RWPE2 (cell line): Measurements from ENCODE around the gene FRZB.

Source experiments
- ATAC-seq: fragments of 200-7000 bp; cut with Tn5 transposase; 3 replicates; pipeline ENCODE4 v1.9.1; 2021; ENCODE audit warnings: low read depth
- DNase-seq: peaks from one replicate; pipeline ENCODE4 v3.0.0-alpha.2; 2020; ENCODE audit warnings: low spot score
- H3K27ac ChIP-seq: fragments of 450-650 bp; 2 replicates; pipeline ENCODE4 v1.5.1; 2017; ENCODE audit warnings: mild to moderate bottlenecking; ENCODE audit not compliant: poor library complexity, severe bottlenecking
- H3K27me3 ChIP-seq: fragments of 250-450 bp; sonication (Bioruptor Pico); 2 replicates; pipeline ENCODE4 v1.5.1; 2021; ENCODE audit warnings: mild to moderate bottlenecking, moderate library complexity; ENCODE audit not compliant: insufficient read depth, poor library complexity, severe bottlenecking
- H3K36me3 ChIP-seq: fragments of 250-450 bp; sonication (Bioruptor Pico); 2 replicates; pipeline ENCODE4 v1.5.1; 2020; ENCODE audit warnings: low read depth, mild to moderate bottlenecking, moderate library complexity
- H3K4me1 ChIP-seq: fragments of 250-450 bp; sonication (Bioruptor Pico); 2 replicates; pipeline ENCODE4 v1.5.1; 2021; ENCODE audit warnings: mild to moderate bottlenecking, moderate library complexity; ENCODE audit not compliant: insufficient read depth, poor library complexity, severe bottlenecking
- H3K4me3 ChIP-seq: fragments of 250-450 bp; sonication (Bioruptor Pico); 2 replicates; pipeline ENCODE4 v1.5.1; 2021; ENCODE audit warnings: mild to moderate bottlenecking, moderate library complexity; ENCODE audit not compliant: severe bottlenecking
- H3K9me3 ChIP-seq: fragments of 250-450 bp; sonication (Bioruptor Pico); 2 replicates; pipeline ENCODE4 v1.5.1; 2021; ENCODE audit warnings: mild to moderate bottlenecking, moderate library complexity; ENCODE audit not compliant: severe bottlenecking
- CTCF ChIP-seq: fragments of 450-650 bp; IDR thresholded peaks from one replicate; pipeline ENCODE4 v1.5.1; 2017; ENCODE audit warnings: mild to moderate bottlenecking, moderate library complexity; ENCODE audit not compliant: poor library complexity, severe bottlenecking

Gene FRZB

GRCh38 chr2:182792441-182792840 is 74.0 kb downstream of the FRZB start:
- Histone ChIP-seq H3K4me1 (no peaks in the 10 kb centered on the region), H3K4me3 (no peak overlapping the region), H3K27ac (no peak overlapping the region), H3K27me3 (no peaks in the 10 kb centered on the region), H3K36me3 (no peaks in the 10 kb centered on the region), H3K9me3 (no peaks in the 10 kb centered on the region)
- no peak for DNase-seq
- ATAC-seq: no peak
- TF ChIP-seq CTCF: no peak

GRCh38 chr2:182784777-182785176 is 81.7 kb downstream of the FRZB start:
- H3K4me3 ChIP-seq: no peak overlapping the region
- no peaks in the 10 kb centered on the region for H3K9me3 ChIP-seq
- no peaks in the 10 kb centered on the region for H3K27me3 ChIP-seq
- ATAC-seq (no peak), DNase-seq (no peak)
- H3K4me1 ChIP-seq: no peaks in the 10 kb centered on the region
- peak; percentile 60 for TF ChIP-seq CTCF
- 0 out of 2 replicates have a peak, but pooled peaks cover under 1% of the 10 kb centered on the region for H3K36me3 ChIP-seq
- H3K27ac ChIP-seq: no peak overlapping the region

- DNase-seq: no peak
- TF ChIP-seq CTCF: no peak
- Histone ChIP-seq H3K27me3 (no peaks in the 10 kb centered on the region), H3K4me3 (no peak overlapping the region), H3K36me3 (peaks cover 5% of the 10 kb centered on the region; the same call in 1 of the 2 replicates), H3K27ac (no peak overlapping the region), H3K9me3 (no peaks in the 10 kb centered on the region), H3K4me1 (no peaks in the 10 kb centered on the region)
- no peak for ATAC-seq
Measured at GRCh38 chr2:182784058-182784706, 82.3 kb downstream of the FRZB start.
